Activated T-helper 1 cell treated with anti-CD3 and anti-CD28 coated beads, Interleukin-12 subunit alpha, Interleukin-12 subunit beta, Interleukin-2, Interleukin-4 antibody, amounts not matched to agents 30 ng/mL and 10 ng/mL and 1 ng/mL, durations not matched to agents 14 hours and 24 hours and 36 hours (primary cell): ENCODE data around the gene COPZ2. TPM values are rescaled to one million over a fixed set of nuclear protein-coding genes. Genes with fewer than 3 reads are reported as not detected.
A peak's percentile ranks its signal among the peaks of the same experiment; 100 is the strongest.
"Not testable (repeated sequence)": the region's sequence is repeated elsewhere in the genome, so short reads cannot be mapped to it uniquely, and the experiment has no call there.

Source experiments
- DNase-seq: peaks from one replicate; pipeline ENCODE4 v3.0.0; 2021; ENCODE audit warnings: low spot score
- H3K27ac Mint-ChIP-seq: one replicate; pipeline ENCODE4 v1.8.0; 2021; ENCODE audit warnings: mild to moderate bottlenecking, mixed read lengths
- H3K27me3 Mint-ChIP-seq: one replicate; pipeline ENCODE4 v1.8.0; 2022; ENCODE audit warnings: mild to moderate bottlenecking, moderate library complexity, mixed read lengths; ENCODE audit not compliant: insufficient read depth
- H3K36me3 Mint-ChIP-seq: one replicate; pipeline ENCODE4 v1.8.0; 2021; ENCODE audit warnings: low read depth, mixed read lengths
- H3K4me1 Mint-ChIP-seq: one replicate; pipeline ENCODE4 v1.8.0; 2021; ENCODE audit warnings: low read depth, mixed read lengths
- H3K4me3 Mint-ChIP-seq: one replicate; pipeline ENCODE4 v1.8.0; 2021; ENCODE audit warnings: mild to moderate bottlenecking, moderate library complexity, mixed read lengths
- H3K9me3 Mint-ChIP-seq: one replicate; pipeline ENCODE4 v1.8.0; 2021; ENCODE audit warnings: mixed read lengths
- intact Hi-C: fragments of 100-400 bp; cut with micrococcal nuclease; formaldehyde crosslinking; loops from one replicate; pipeline ENCODE4 v1.15.1; 2024
- total RNA-seq: library from RNA; stranded (reverse); gene quantifications from 2 replicates; pipeline ENCODE4 v1.2.3, GENCODE V29; 2022

Gene COPZ2, protein sequence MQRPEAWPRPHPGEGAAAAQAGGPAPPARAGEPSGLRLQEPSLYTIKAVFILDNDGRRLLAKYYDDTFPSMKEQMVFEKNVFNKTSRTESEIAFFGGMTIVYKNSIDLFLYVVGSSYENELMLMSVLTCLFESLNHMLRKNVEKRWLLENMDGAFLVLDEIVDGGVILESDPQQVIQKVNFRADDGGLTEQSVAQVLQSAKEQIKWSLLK
- 3.4 and 5.8 TPM in 2 replicates for total RNA-seq

DNA sequence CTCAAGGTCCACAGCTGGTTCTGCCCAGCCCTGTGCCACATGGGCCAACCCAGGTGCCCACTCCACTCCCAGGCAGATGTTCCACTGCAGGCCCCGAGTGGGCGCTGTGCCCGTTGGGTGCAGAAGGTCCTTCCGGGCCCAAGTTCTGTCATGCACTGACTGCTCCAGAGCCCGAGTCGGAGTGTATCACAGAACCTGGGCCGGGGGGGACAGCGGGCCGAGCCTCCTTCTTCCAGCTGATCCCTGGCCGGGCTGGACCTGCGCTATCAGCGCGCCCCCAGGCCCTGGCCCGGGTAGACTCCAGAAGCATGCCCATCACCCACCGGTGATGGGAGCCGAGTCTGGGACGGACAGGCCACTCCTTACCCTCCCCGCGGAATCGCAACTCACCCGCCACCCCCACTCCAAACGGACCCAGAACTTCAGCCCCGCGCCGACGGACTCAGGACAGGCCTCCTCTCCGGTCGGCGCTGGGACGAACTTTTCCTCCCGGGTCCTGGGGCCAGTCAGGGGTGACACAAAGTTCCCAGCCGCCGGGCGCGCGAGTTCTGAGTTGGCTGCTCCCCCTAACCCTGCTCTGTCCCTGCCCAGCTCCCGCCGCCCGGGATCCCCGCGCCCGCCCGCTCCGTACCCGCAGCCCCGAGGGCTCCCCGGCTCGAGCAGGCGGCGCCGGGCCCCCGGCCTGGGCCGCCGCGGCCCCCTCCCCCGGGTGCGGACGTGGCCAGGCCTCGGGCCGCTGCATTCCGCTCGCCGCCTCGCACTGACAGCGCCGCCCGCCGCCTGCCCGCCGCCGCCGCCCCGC lies at the start of gene COPZ2:
COPZ2 (minus strand) TSS at position 762 of the 802 bp plus-strand sequence; CDS start at position 742, 20 bp downstream.
- peaks cover 35% of the 10 kb centered on the region for H3K27me3 Mint-ChIP-seq
- no peaks in the 10 kb centered on the region for H3K9me3 Mint-ChIP-seq
- H3K4me1 Mint-ChIP-seq, result peaks cover 14% of the 10 kb centered on the region
- H3K27ac Mint-ChIP-seq, result peak within 1 kb of the TSS; percentile 78
- peak; percentile 56 for DNase-seq
- peaks cover 3% of the 10 kb centered on the region for H3K36me3 Mint-ChIP-seq
- H3K4me3 Mint-ChIP-seq, result peak within 1 kb of the TSS; percentile 84
- intact Hi-C loops, result loop anchor here (1.0 kb wide), 2 partner anchors 12 to 37 kb away; no protein-coding TSS in a partner anchor

DNA sequence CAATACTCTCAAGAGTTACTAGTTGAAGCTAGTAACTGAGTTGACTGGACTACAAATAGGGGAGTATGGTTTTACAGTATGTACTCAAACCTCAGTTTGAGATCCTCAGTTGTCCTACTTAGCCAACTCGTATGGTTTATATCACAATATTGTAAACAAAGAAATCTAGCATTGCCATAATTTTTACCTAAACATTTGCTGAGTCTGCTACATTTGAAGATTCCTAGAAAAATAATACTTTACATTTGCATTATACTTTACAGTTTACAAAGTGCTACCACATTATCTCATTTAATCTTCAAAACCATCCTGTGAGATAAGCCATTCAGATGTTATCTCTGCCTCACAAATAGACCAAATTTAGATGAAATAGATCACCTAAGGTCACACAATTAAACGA lies 47.3 kb upstream of the COPZ2 start:
- Mint-ChIP-seq H3K27me3 (no peaks in the 10 kb centered on the region), H3K4me3 (no peak overlapping the region), H3K27ac (no peak overlapping the region), H3K9me3 (no peaks in the 10 kb centered on the region), H3K4me1 (peaks cover 9% of the 10 kb centered on the region), H3K36me3 (no peaks in the 10 kb centered on the region)
- no peak for DNase-seq
- intact Hi-C loops, result no loop called here

GRCh38 chr17:48081858-48082257 lies 44.3 kb upstream of the COPZ2 start:
- no peaks in the 10 kb centered on the region for H3K36me3 Mint-ChIP-seq
- H3K27ac Mint-ChIP-seq, result no peak overlapping the region
- H3K4me3 Mint-ChIP-seq, result no peak overlapping the region
- no peaks in the 10 kb centered on the region for H3K9me3 Mint-ChIP-seq
- intact Hi-C loops, result loop anchor here (2.0 kb wide), 1 partner anchor 25 kb away; the partner anchor contains the start of gene SNX11
- no peaks in the 10 kb centered on the region for H3K27me3 Mint-ChIP-seq
- H3K4me1 Mint-ChIP-seq, result peaks cover 9% of the 10 kb centered on the region
- DNase-seq, result no peak

DNA sequence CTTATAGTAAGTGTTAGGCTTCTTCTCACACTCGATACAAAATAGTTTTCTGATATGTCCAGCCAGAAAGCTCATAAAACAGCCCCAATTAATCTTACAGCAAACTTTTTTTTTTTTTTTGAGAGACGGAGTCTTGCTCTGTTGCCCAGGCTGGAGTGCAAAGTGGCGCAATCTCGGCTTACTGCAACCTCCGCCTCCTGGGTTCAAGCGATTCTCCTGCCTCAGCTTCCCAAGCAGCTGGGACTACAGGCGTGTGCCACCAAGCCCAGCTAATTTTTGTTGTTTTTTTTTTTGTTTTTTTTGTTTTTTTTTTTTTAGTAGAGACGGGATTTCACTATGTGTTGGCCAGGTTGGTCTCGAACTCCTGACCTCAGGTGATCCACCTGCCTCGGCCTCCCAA lies 39.6 kb upstream of the COPZ2 start:
- H3K4me3 Mint-ChIP-seq, DNase-seq, H3K27ac Mint-ChIP-seq, intact Hi-C loops, H3K4me1 Mint-ChIP-seq, H3K27me3 Mint-ChIP-seq, H3K9me3 Mint-ChIP-seq: not testable (repeated sequence)
- peaks cover 12% of the 10 kb centered on the region for H3K36me3 Mint-ChIP-seq

GRCh38 chr17:48074322-48075081 lies 36.9 kb upstream of the COPZ2 start:
- Mint-ChIP-seq H3K4me3 (no peak overlapping the region), H3K36me3 (peaks cover 26% of the 10 kb centered on the region), H3K27ac (no peak overlapping the region), H3K4me1 (no peaks in the 10 kb centered on the region), H3K9me3 (no peaks in the 10 kb centered on the region), H3K27me3 (no peaks in the 10 kb centered on the region)
- intact Hi-C loops, result loop anchor here (1.0 kb wide), 4 partner anchors 26 to 125 kb away; partner anchors contain the start of genes COPZ2 and NFE2L1
- peak; percentile 59 for DNase-seq

DNA sequence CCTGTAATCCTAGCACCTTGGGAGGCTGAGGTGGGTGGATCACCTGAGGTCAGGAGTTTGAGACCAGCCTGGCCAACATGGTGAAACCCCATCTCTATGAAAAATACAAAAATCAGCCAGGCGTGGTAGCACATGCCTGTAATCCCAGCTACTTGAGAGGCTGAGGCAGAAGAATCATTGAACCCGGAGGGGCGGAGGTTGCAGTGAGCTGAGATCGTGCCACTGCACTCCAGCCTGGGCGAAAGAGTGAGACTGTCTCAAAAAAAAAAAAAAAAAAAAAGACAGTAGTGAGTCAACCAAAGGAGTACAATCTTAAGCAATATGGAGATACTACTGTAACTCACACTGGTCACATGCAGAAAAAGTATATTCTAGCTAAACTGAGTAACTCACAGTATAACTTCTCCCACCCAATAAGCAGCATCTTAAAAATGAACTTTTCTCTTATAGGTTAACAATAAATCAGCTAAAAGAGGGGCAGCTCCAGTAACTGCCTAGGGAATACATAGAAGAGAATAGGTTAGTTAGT lies 36.0 kb upstream of the COPZ2 start:
- DNase-seq, H3K27me3 Mint-ChIP-seq, H3K27ac Mint-ChIP-seq, H3K4me3 Mint-ChIP-seq, H3K9me3 Mint-ChIP-seq, H3K4me1 Mint-ChIP-seq: not testable (repeated sequence)
- peaks cover 29% of the 10 kb centered on the region for H3K36me3 Mint-ChIP-seq
- intact Hi-C loops, result loop anchor here (1.0 kb wide), 4 partner anchors 25 to 124 kb away; partner anchors contain the start of genes COPZ2 and NFE2L1

DNA sequence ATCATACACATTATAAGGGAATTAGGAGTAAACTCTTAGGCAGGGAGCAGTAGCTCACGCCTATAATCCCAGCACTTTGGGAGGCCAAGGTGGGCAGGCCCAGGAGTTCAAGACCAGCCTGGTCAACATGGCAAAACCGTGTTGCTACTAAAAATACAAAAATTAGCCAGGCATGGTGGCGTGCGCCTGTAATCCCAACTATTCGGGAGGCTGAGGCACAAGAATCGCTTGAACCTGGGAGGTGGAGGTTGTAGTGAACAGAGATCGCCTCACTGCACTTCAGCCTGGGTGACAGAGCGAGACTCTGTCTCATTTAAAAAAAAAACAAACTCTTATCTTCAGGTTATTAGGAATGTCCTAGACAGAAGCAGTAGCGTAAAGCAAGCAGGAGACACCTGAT lies 35.2 kb upstream of the COPZ2 start:
- DNase-seq, H3K4me1 Mint-ChIP-seq, intact Hi-C loops, H3K27ac Mint-ChIP-seq, H3K9me3 Mint-ChIP-seq, H3K27me3 Mint-ChIP-seq, H3K4me3 Mint-ChIP-seq: not testable (repeated sequence)
- H3K36me3 Mint-ChIP-seq, result peaks cover 31% of the 10 kb centered on the region

DNA sequence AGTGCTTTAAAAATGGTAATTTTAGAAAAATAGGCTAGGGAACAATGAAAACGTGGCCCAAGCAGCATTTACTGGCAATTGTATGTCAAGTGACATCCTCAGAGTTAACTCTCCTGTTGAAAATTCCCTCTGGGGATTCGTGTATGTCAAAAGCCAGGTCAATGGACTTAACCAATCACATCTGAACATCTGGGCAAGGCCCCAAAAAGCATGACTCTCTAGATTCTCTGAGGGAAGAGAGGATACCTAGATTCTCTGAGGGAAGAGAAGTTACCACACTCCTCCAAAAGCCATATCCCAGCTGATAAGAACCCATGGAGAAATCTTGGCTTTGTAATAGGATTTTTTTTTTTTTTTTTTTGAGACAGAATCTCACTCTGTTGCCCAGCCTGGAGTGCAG lies 34.1 kb upstream of the COPZ2 start:
- Mint-ChIP-seq H3K9me3 (no peaks in the 10 kb centered on the region), H3K4me1 (no peaks in the 10 kb centered on the region), H3K27ac (no peak overlapping the region), H3K27me3 (no peaks in the 10 kb centered on the region), H3K36me3 (peaks cover 36% of the 10 kb centered on the region), H3K4me3 (no peak overlapping the region)
- intact Hi-C loops, result no loop called here
- DNase-seq, result no peak

- Mint-ChIP-seq H3K27me3 (no peaks in the 10 kb centered on the region), H3K4me1 (no peaks in the 10 kb centered on the region), H3K36me3 (peaks cover 37% of the 10 kb centered on the region), H3K27ac (no peak overlapping the region), H3K4me3 (no peak overlapping the region), H3K9me3 (no peaks in the 10 kb centered on the region)
- intact Hi-C loops, result no loop called here
- no peak for DNase-seq
Observed at GRCh38 chr17:48070195-48070594, 32.6 kb upstream of the COPZ2 start.

DNA sequence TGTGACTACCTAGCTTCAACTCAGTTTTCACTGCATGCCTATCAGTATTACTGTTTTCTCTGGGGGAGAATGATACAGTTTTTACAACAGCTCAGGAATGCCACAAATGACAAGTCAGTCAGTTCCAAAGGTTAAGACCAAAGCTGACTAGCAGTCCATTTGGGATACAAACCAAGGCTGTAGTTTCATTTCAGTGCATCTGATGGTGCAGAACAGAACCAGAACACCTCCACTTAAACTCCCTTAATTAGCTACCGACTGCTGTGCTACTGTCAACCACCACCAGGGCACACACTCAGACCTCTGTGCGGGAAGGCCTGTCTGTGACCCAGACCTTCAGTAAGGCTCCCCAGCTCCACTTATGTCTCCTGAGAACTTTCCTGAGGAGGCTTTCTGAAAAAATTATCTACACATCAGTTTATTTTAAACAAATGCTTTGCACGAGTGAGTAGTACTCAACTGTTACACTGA lies 30.9 kb upstream of the COPZ2 start:
- DNase-seq, result no peak
- H3K27me3 Mint-ChIP-seq, result no peaks in the 10 kb centered on the region
- H3K36me3 Mint-ChIP-seq, result peaks cover 42% of the 10 kb centered on the region
- H3K9me3 Mint-ChIP-seq, result no peaks in the 10 kb centered on the region
- no peaks in the 10 kb centered on the region for H3K4me1 Mint-ChIP-seq
- no peak overlapping the region for H3K27ac Mint-ChIP-seq
- no peak overlapping the region for H3K4me3 Mint-ChIP-seq
- intact Hi-C loops, result no loop called here

DNA sequence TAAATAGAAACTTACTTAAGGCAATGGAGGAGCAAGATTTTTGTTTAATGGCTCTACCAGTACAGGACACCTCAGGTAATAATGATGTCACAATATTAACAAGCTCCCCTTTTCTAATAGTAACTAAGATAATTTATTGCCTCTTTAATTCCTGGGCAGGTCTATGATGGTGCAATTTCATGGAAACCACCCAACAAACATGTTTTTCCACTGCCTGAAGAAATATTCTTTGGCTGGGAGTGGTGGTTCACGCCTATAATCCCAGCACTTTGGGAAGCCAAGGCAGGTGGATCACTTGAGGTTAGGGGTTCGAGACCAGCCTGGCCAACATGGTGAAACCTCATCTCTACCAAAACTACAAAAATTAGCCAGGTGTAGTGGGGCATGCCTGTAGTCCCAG lies 30.2 kb upstream of the COPZ2 start:
- H3K9me3 Mint-ChIP-seq, H3K27me3 Mint-ChIP-seq, DNase-seq, H3K27ac Mint-ChIP-seq, H3K4me3 Mint-ChIP-seq, intact Hi-C loops, H3K4me1 Mint-ChIP-seq: not testable (repeated sequence)
- H3K36me3 Mint-ChIP-seq, result peaks cover 42% of the 10 kb centered on the region

DNA sequence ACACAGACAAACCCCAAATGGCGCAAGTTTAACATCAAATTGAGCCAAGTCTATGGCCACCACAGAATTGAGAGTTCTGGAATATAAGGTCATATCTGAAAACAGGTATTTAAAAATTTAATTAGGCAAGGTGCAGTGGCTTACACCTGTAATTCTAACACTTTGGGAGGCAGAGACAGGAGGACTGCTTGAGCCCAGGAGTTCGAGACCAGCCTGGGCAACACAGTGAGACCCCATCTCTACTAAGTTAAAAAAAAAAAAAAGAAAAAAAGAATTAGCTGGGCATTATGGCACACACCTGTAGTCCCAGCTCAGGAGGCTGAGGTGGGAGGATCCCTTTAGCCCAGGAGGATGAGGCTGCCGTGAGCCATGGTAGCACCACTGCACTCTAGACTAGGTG lies 29.6 kb upstream of the COPZ2 start:
- Mint-ChIP-seq H3K4me1 (no peaks in the 10 kb centered on the region), H3K27me3 (no peaks in the 10 kb centered on the region), H3K27ac (no peak overlapping the region), H3K9me3 (no peaks in the 10 kb centered on the region), H3K36me3 (peaks cover 45% of the 10 kb centered on the region), H3K4me3 (no peak overlapping the region)
- intact Hi-C loops, result no loop called here
- no peak for DNase-seq
